ENCODE measurements around the gene DYNC1LI2.

- TF ChIP-seq, protein P1, sequence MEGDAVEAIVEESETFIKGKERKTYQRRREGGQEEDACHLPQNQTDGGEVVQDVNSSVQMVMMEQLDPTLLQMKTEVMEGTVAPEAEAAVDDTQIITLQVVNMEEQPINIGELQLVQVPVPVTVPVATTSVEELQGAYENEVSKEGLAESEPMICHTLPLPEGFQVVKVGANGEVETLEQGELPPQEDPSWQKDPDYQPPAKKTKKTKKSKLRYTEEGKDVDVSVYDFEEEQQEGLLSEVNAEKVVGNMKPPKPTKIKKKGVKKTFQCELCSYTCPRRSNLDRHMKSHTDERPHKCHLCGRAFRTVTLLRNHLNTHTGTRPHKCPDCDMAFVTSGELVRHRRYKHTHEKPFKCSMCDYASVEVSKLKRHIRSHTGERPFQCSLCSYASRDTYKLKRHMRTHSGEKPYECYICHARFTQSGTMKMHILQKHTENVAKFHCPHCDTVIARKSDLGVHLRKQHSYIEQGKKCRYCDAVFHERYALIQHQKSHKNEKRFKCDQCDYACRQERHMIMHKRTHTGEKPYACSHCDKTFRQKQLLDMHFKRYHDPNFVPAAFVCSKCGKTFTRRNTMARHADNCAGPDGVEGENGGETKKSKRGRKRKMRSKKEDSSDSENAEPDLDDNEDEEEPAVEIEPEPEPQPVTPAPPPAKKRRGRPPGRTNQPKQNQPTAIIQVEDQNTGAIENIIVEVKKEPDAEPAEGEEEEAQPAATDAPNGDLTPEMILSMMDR (IDR thresholded peaks at IDR 0.05; ENCODE audit: low read depth, low read length), result no peak
- TF ChIP-seq POLR2A (IDR thresholded peaks at IDR 0.05; ENCODE audit: extremely low read depth, insufficient read length), result no peak
- TF ChIP-seq MYC (IDR thresholded peaks at IDR 0.05; ENCODE audit: low read depth, low read length), result no peak
- no peak for TF ChIP-seq MAX (IDR thresholded peaks at IDR 0.05; ENCODE audit: low read depth, low read length)
These were observed 59.1 kb downstream of the DYNC1LI2 start for GRCh38 chr16:66692341-66692740.
